RWPE2 (cell line): ENCODE measurements around the gene SLCO4A1.

Experiments
- ATAC-seq: fragments of 200-7000 bp; cut with Tn5 transposase; 3 replicates; pipeline ENCODE4 v1.9.1; 2021; ENCODE audit warnings: low read depth
- DNase-seq: peaks from one replicate; pipeline ENCODE4 v3.0.0-alpha.2; 2020; ENCODE audit warnings: low spot score
- H3K27ac ChIP-seq: fragments of 450-650 bp; 2 replicates; pipeline ENCODE4 v1.5.1; 2017; ENCODE audit warnings: mild to moderate bottlenecking; ENCODE audit not compliant: poor library complexity, severe bottlenecking
- H3K27me3 ChIP-seq: fragments of 250-450 bp; sonication (Bioruptor Pico); 2 replicates; pipeline ENCODE4 v1.5.1; 2021; ENCODE audit warnings: mild to moderate bottlenecking, moderate library complexity; ENCODE audit not compliant: insufficient read depth, poor library complexity, severe bottlenecking
- H3K36me3 ChIP-seq: fragments of 250-450 bp; sonication (Bioruptor Pico); 2 replicates; pipeline ENCODE4 v1.5.1; 2020; ENCODE audit warnings: low read depth, mild to moderate bottlenecking, moderate library complexity
- H3K4me1 ChIP-seq: fragments of 250-450 bp; sonication (Bioruptor Pico); 2 replicates; pipeline ENCODE4 v1.5.1; 2021; ENCODE audit warnings: mild to moderate bottlenecking, moderate library complexity; ENCODE audit not compliant: insufficient read depth, poor library complexity, severe bottlenecking
- H3K4me3 ChIP-seq: fragments of 250-450 bp; sonication (Bioruptor Pico); 2 replicates; pipeline ENCODE4 v1.5.1; 2021; ENCODE audit warnings: mild to moderate bottlenecking, moderate library complexity; ENCODE audit not compliant: severe bottlenecking
- H3K9me3 ChIP-seq: fragments of 250-450 bp; sonication (Bioruptor Pico); 2 replicates; pipeline ENCODE4 v1.5.1; 2021; ENCODE audit warnings: mild to moderate bottlenecking, moderate library complexity; ENCODE audit not compliant: severe bottlenecking
- CTCF ChIP-seq: fragments of 450-650 bp; IDR thresholded peaks from one replicate; pipeline ENCODE4 v1.5.1; 2017; ENCODE audit warnings: mild to moderate bottlenecking, moderate library complexity; ENCODE audit not compliant: poor library complexity, severe bottlenecking

Gene SLCO4A1

GRCh38 chr20:62637521-62638054 lies 4.7 kb upstream of the SLCO4A1 start:
- Histone ChIP-seq H3K4me1 (no peaks in the 10 kb centered on the region), H3K36me3 (no peaks in the 10 kb centered on the region), H3K9me3 (no peaks in the 10 kb centered on the region), H3K27me3 (peaks cover 5% of the 10 kb centered on the region), H3K27ac (no peak overlapping the region), H3K4me3 (no peak overlapping the region)
- TF ChIP-seq CTCF: no peak
- DNase-seq (no peak), ATAC-seq (no peak)

DNA sequence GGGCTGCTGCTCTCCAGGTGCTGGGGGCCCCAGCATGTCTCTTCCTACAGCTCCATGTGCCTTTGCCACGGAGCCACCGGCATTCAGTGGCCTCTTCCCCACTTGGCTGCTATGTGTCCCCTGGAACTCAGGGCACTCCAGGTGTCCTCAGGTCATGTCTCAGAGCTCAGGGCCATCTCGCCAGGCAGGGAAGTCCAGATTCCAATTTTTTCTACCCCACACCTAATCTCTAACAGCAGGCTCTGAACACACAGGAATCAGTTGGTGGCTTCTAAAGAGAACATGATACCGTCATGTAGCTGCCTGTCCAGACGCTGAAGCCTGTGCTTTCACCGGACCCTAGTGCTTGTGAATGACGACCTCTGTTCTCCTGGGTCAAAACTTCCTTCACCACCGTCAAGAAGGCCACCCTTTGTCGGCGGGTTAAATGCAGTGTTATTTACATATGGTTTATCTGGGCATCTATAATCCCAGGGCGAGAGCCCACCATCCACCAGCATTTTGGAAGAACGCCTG lies 4.2 kb upstream of the SLCO4A1 start:
- Histone ChIP-seq H3K4me3 (no peak overlapping the region), H3K36me3 (no peaks in the 10 kb centered on the region), H3K27ac (no peak overlapping the region), H3K27me3 (peaks cover 5% of the 10 kb centered on the region), H3K4me1 (no peaks in the 10 kb centered on the region), H3K9me3 (no peaks in the 10 kb centered on the region)
- no peak for DNase-seq
- no peak for TF ChIP-seq CTCF
- ATAC-seq: no peak

DNA sequence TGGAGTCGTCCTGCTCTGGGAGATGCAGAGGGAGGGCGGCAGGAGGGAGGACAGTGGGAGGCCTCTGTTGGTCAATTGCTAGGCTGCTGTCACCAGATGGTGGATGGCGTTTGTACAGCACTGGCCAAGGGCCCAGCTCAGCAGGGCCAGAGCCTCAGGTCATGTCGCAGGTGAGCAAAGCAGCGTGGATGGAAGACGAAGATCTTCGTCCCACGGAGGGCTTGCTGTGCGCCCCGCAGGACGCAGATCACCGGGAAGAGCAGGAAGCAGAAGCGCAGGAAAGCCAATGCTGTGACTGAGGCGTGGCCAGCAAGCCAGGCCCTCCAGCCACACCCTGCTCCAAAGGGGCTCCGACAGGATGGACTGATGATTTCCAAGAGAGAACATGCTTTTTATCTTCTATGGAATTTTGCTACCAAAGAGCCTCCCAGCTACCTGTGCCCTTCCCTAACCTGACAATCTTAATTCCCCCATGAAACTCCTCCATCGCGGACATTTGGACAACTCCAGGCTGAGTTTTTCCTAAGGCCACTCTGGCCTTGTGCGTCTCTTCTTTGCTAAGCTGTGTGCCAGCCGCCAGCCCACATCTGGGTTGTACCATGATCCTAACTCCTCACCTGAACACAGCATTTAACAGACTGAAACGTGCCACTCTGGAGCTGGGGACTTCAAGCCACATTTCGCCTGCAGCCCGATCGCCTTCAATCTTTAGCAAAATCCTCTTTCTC lies 3.5 kb upstream of the SLCO4A1 start:
- H3K27me3 ChIP-seq: peaks cover 5% of the 10 kb centered on the region
- TF ChIP-seq CTCF: no peak

DNA sequence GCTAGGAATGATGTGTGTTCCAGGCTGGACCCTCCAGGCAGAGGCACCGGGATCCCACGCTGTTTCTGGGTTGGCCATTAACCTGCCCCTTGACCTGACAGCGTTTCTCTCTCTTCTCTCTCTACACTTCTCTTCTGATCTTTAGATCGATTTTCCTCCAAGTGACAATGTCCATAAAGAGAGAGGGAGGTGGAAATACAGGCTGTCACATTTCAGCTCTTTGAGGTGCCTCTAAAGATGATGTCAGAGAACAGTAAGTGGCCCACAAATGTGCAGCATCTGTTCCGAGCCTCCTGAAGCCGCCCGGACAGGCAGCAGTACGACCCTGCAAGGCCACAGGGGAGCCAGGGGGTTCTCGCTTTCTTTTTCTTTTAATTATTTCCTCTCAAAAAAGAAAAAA lies 2.5 kb upstream of the SLCO4A1 start:
- TF ChIP-seq CTCF: no peak
- Histone ChIP-seq H3K27me3 (peaks cover 5% of the 10 kb centered on the region), H3K27ac (no peak overlapping the region), H3K36me3 (no peaks in the 10 kb centered on the region), H3K4me1 (no peaks in the 10 kb centered on the region), H3K4me3 (no peak overlapping the region), H3K9me3 (no peaks in the 10 kb centered on the region)
- DNase-seq: no peak
- no peak for ATAC-seq

More for the DNA sequence above, 3.5 kb upstream of the SLCO4A1 start:
- DNase-seq: no peak
- H3K36me3 ChIP-seq: no peaks in the 10 kb centered on the region
- no peak overlapping the region for H3K4me3 ChIP-seq
- H3K4me1 ChIP-seq: no peaks in the 10 kb centered on the region
- no peak for ATAC-seq
- H3K27ac ChIP-seq: no peak overlapping the region
- H3K9me3 ChIP-seq: no peaks in the 10 kb centered on the region

- H3K4me3 ChIP-seq: no peak overlapping the region
- no peak for TF ChIP-seq CTCF
- H3K9me3 ChIP-seq: no peaks in the 10 kb centered on the region
- no peak for DNase-seq
- H3K4me1 ChIP-seq: no peaks in the 10 kb centered on the region
- no peaks in the 10 kb centered on the region for H3K36me3 ChIP-seq
- H3K27me3 ChIP-seq: peaks cover 5% of the 10 kb centered on the region
- H3K27ac ChIP-seq: no peak overlapping the region
- no peak for ATAC-seq
Measured at GRCh38 chr20:62640870-62641269, 1.4 kb upstream of the SLCO4A1 start.
